SJSA1 (cell line): ENCODE data around the gene CDK5RAP3. TPM values are rescaled to one million over a fixed set of nuclear protein-coding genes. Genes with fewer than 3 reads are reported as not detected.

Experiments used
- total RNA-seq: library from RNA; depleted of rRNA; stranded (reverse); fragments of >200 nt; shearing (Covaris generic); gene quantifications from 2 replicates; pipeline ENCODE4 v1.2.3, GENCODE V29; 2014; rRNA removed

The CDK5RAP3 gene
- total RNA-seq, 1 experiment from 2014 or later: 89.5 TPM

Other genes starting within 250 kb of the CDK5RAP3 start
- gene TBX21, start 237.9 kb upstream of the CDK5RAP3 start, total RNA-seq: 0.22 TPM in 1 of 2 replicates, not detected in the other
- gene OSBPL7, start 149.3 kb upstream of the CDK5RAP3 start, total RNA-seq: 6.2 and 6.4 TPM in 2 replicates
- 27.3 and 54.7 TPM in 2 replicates for gene MRPL10, start 139.6 kb upstream of the CDK5RAP3 start, total RNA-seq
- not detected in 2 replicates for gene LRRC46, start 139.4 kb upstream of the CDK5RAP3 start, total RNA-seq
- gene SCRN2, start 129.8 kb upstream of the CDK5RAP3 start, total RNA-seq: 39.5 and 41.1 TPM in 2 replicates
- not detected in 2 replicates for gene SP6, start 120.0 kb upstream of the CDK5RAP3 start, total RNA-seq
- 1.8 and 2.1 TPM in 2 replicates for gene SP2, start 74.9 kb upstream of the CDK5RAP3 start, total RNA-seq
- gene PNPO, start 29.5 kb upstream of the CDK5RAP3 start, total RNA-seq: 34.3 and 94.6 TPM in 2 replicates
- not detected in 2 replicates for gene PRR15L, start 13.2 kb upstream of the CDK5RAP3 start, total RNA-seq
- gene COPZ2, start 66.7 kb downstream of the CDK5RAP3 start, total RNA-seq: 21.1 and 45.2 TPM in 2 replicates
- 61.8 and 200 TPM in 2 replicates for gene NFE2L1, start 77.2 kb downstream of the CDK5RAP3 start, total RNA-seq
- gene CBX1, start 130.4 kb downstream of the CDK5RAP3 start, total RNA-seq: 111 and 149 TPM in 2 replicates
- 13.3 and 16.4 TPM in 2 replicates for gene SNX11, start 136.7 kb downstream of the CDK5RAP3 start, total RNA-seq